Umbilical cord (tissue), 2 donors: Measurements from ENCODE around the gene GZF1. TPM values are rescaled to one million over a fixed set of nuclear protein-coding genes. Genes with fewer than 3 reads are reported as not detected.
A peak's percentile ranks its signal among the peaks of the same experiment; 100 is the strongest.

Experiments
- DNase-seq: peaks from one replicate; pipeline ENCODE4 v3.0.0-alpha.2; 2015; ENCODE audit warnings: low spot score
- total RNA-seq: library from RNA; depleted of rRNA; stranded (reverse); fragments of >200 nt; gene quantifications from one replicate; pipeline ENCODE4 v1.2.3, GENCODE V29; 2014; ENCODE audit warnings: low replicate concordance; ENCODE audit not compliant: insufficient read depth

The GZF1 gene
- total RNA-seq, 1 donor from 2014 or later, result 18.1 TPM

DNA sequence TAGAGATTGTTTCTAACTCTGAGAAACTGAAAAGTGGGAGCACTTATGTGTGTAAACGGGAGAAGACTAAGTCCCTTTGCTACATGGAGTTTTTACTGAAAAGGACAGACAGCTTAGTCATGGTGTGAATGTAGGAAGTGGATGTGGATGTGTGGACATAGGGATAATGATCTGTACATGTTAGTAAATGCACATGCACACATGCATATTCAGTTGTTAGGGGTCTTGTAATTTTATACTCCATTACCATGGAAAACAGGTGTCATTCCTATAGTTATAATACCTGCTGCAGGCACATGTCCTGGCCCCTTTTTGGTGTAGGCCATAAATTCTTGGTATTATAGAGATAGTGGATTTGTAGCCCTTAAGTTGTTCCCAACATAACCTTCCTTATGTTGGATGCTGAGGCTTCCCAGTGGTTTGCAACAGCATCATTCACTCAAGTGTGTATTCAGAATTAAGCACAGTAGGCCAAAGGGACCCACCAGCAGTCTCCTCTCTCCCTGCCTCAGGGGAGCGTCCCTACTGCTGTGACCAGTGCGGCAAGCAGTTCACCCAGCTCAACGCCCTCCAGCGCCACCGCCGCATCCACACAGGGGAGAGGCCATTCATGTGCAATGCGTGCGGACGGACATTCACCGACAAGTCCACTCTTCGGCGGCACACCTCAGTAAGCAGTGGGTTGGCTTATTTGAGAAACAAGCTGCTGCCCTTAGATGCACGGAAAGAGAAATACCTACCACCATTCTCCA, 7.3 kb downstream of the GZF1 start:
- DNase-seq, result no peak

DNA sequence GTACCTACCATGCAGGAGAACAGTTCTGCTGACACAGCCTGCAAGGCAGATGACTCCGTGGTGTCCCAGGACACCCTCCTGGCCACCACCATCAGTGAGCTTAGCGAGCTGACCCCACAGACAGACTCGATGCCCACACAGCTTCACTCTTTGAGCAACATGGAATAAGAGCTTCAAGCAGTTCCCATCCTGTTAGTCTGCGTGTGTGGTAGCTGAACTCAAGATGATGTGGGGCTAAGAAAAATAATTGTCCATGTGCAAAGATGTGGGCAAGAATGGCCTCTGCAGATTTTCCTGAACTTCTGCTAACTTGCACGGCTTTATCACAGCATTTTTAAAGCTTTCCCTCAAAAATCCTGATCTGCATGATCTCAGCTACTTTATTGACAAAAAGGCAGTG, 8.3 kb downstream of the GZF1 start:
- no peak for DNase-seq

DNA sequence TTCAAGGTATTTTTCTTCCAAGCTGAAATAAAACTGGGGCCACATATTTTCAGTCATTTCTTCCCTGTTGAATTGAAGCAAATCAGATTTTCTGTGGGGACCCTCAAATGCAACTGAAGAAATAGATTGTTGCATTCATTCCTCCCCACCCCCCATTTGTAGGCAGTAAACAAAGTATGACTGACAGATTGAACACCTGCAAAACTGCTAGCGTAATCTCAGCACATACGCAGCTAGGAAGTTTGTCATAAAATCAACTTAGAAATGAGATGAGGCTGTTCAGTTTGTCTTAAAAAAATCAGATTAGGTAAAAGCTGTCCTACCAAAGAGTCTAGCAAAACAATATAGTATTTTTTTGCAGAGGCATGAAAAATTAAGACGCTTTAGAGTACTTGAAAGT, 8.9 kb downstream of the GZF1 start:
- DNase-seq, result no peak

DNA sequence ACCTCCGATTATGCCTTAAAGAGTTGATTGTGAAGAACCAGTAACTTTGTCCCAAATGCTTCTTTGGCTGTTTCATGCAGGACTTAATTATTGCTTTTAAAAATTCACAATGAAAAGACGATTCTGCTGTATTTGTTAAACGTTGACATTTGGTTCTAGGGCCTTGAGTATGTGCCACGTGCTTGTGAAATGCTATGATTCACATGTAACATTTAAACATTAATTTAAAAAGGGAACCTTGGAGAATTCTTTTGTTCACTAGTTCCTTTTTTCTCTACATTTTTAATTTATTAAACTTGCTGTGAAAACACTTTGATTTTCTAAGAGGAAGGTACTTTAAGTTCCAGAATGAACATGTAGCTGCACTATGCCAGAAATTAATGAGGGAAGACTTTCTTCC, 9.5 kb downstream of the GZF1 start:
- DNase-seq, result no peak

DNA sequence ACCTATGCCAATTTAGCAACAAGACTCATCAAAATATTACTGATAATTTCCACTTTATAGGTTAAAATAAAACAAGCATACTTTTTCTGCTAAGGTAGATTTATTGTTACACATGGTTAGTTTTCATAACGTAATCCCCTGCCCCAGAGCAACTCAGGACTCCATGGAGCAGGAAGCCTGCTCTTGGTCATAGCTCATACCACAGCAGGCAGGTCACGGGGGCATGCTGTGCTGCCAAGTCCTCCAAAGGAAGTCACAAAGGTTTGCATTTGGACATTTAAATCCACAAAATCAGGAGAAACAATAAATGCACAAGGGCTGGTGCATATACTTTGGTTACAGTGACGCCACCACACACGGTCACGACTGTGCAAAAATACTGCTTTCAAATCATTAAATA, 12.5 kb downstream of the GZF1 start:
- no peak for DNase-seq

DNA sequence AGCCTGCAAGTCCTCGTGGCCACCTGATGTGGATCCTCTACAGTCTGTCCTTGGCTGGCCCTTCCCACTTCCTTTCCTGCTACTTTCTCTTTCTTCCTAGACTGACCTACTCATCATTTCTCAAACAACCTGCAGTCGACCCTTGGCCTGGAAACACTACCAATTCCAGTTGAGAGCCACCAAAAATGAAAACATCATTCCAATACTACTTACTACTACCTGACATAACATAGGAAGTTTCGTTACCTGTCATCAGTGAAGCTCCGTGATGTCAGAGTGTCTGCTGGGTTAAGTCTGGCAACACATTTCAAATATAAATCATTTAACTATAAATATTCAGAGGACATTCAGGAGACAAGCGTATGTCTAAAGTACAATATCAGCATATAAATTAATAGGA, 13.8 kb downstream of the GZF1 start:
- no peak for DNase-seq

DNA sequence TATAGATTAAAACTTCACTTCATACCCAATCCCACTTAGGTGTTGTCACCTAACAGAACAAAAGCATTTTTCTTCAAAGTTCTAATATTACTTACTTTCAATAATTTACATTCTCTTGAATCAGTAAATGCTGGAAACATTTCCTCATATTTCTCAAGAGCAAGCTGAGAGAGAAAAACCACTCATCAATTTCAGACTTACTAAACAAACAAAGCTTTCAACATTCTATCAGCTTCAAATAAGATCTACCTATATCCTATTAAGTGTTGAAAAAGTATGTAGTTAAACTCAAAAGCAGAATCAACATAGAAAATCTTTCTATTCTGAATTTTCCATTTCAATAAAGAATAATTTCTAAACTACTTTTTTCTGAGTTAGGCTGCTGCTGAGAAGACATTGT, 17.8 kb downstream of the GZF1 start:
- DNase-seq, result no peak

DNA sequence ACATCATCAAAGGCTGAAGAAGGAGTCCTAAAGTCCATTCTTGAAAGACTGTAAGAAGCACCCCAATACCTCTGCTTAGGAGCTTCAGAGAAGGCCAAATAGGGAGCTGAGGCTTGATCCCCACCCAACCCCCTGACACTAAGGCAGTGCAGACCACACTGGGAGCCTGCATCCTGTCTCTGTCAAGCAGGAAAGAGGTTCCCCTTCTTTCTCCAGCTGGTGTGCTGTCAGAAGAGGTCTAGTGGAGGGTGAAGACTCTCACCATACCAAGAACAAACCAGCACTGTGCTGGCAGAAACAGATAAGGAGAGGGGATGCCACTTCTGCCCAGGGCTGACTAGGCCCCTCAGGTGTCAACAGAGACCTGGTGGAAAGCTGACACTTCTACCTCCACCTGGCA, 19.9 kb downstream of the GZF1 start:
- DNase-seq, result no peak

DNA sequence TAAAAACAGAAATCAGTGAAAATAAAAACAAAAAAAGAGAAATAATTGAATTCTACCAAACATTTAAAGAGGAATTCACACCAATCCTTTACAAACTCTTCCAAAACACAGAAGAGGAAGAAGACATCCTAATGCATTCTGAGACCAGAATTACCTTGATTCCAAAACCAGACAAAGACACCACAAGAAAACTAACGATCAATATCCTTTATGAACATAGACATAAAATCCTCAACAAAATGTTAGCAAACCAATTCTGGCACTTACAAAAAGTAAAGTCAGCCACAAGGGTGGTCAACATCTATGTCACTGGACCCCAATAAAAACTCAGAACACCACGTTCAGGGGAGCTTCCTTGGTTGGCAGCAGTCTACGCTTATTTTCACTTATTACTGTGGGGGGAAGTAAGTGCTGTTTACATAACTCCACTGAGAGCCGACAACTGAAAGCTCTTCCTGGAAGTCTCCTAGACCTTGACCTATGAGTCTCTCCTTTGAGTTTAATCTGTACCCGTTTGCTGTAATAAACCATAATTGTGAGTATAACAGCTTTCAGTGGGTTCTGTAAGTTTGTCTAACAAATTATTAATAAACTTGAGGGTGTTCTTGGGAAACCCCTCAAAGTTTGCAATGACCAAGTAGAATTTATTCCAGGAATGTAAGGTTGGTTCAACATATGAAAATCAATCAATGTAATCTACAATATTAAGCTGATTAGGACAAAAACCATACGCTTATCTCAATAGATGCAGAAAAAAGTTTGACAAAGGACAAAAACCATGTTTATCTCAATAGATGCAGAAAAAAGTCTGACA, 24.5 kb downstream of the GZF1 start:
- DNase-seq, result no peak

DNA sequence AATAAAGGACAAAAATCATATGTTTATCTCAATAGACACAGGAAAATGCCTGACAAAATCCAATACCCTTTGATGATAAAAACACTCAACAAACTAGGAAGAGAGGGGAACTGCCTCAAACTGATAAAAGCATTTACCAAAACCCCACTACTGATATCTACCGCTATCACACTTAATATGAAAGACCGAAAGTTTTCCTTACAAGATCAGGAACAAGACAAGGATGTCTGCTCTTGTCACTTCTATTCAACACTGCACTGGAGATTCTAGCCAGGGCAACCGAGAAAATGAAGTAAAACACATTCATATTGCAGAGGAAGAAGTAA, 25.1 kb downstream of the GZF1 start:
- DNase-seq, result no peak

DNA sequence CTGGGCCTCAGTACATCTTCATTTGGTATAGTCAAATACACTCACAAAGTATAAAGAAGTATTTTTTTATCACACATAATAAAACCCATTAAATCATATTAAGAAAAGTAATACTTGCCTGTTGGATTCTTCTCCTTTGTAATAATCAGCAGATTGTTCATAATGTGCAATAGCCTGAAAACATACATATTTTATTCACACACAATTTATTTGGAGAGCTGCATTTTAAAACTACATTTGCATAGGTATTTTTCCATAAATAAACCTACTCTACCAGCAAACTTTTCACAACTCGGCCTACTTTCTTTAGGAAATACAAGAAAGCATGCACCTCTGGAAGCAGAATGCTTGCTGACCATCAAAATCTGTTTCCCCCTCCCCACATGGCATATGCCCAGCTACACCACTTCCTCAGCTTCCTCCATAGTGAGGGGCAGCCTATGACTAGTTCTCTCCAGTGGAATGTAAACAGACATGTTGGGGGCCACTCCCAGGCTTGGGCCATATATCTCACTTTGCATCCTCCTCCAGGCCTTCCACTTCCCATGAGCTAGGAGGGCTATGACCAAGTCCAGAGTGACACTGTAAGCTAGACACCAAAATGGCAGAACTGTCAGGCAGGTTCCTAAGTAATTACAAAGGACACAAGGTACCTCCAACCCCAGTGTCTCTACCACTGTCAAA, 28.3 kb downstream of the GZF1 start:
- DNase-seq, result no peak

DNA sequence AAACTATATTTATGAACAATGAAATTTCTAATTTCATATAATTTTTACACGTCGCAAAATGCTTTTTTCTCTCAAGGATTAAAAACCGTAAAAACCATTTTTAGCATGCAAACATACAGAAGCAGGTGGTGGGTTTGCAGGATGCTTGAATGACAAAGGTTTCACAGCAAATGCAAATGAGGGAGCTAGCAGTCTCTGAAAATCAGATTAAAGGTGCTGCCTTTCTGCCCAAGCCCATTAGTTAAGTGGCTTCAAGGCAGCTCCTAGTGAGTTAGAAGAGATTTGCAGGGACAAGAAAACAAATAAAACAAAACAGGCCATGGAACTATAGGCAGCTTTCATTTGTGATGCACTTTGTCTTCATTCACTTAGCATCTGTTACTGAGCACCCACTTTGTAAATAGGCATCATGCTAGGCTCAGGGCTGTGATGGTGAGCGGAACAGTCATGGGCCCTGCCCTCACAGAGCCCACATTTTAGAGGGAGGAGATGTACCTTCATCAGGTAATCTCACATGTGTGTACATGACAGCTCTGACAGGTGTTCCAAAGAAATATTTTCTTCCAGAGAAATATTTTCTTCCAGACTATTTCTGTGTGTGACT, 29.8 kb downstream of the GZF1 start:
- no peak for DNase-seq

DNA sequence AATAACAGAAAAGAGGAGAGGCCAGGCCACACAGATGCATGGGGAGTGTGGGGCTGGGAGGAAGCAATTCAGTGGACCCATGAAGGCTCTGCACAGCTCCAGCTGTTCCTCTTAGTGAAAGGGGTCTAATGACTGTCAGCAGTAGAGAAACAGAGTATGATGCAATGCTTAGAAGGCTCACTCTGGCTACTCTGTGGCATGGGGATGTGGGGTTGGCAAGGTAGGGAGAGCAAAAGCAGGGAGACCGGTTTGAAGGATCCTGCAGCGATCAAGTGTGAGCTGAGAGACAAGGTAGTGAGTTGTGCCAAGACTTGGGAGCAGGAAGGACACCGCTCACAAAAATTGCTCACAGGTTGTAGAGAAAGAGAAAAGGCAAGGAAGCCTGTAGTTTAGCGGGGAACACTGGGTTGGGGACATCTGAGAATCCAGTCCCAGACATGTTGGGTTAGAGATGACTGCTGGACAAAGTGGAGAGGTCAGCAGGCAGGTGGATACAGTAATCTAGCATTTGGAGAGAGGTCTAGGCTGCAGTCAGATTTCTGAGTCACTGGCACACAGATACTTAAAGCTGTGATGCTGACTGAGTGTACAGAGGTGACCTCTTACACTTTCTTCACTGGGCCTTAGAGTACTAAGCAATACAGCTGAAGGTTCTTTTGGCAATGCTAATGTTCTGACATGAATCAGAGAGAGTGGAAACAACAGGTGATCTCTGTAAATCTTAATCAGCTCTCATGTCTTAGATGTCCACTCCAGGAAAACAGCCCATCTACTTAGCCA, 32.2 kb downstream of the GZF1 start:
- no peak for DNase-seq

DNA sequence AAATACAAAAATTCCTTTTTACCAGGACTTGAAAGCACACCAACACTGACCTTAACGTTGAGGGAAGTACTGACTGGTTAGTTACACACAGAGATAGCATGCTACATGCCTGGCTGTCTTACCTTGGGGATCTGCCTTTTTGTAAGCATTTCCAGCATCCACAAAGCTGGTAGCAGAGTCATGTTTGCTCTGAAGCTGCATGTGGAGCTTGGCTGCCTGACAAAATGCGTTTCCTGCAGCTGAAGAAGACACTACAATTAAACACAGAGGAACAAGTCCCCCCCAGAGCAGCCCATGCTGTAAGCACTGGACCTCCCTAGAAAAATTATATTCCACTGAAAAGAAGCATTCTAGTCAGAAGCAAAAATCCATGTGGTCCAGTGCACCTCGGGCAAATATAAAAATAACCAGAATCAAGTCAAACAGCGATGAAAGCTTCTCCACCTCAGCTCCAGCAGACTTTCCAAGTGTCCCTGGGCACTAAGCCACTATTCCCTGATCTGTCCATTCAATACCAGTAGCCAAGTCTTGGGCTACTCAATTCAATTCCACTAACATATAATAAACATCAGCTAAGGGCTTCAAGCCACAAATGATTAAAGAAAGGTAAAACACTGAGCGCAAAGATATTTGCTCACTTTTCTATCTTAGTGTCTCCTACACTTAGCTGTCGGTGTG, 35.1 kb downstream of the GZF1 start:
- no peak for DNase-seq

DNA sequence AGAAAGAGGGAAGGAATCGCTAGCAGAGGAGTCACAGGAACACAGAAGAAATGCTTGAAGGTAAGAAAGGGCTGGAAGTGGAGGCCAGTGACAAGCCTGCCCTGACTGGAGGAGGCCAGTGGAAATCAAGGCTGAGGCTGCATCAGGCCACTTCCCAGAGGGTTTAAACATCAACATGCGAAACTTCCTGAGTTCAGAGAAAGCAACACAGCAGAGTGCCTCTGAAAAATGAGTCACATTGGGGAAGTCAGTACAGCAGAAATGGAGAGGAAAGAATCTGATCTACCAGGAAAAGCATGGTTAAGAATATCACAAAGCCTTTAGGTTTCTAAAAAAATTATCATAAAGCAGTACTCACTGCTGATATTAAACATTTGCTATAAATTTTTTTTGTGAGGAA, 36.0 kb downstream of the GZF1 start:
- peak; percentile 39 for DNase-seq

DNA sequence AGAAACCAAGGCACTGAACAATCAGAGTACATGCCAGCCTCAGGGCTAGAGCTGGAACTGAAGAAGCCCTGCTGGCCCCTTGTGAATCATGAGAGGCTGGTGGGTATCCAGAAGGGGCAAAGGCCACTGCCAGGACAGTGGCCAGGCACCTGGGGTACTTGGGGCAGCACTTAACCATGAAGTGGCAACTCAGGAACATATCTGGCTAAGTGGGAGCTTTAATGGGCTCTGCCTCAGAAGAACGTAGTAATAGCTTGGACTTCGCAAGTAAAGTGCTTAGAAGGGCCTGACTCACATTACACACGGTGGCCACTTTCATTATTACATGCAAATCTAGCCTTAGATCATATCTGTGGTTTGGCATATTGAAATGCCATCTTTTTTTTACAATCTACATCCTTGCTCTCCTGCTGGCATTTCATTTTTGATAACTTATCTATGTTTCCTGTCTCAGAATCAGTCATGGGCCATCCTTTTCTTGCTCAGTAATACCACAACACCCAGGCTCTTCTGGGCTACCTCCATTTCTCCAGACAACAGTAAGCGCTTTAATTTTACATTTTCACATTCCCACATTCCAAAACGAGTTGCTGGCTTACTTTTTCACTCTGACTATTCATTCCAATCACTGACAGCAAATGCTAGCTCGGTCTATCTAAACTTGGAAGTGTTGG, 37.7 kb downstream of the GZF1 start:
- DNase-seq, result no peak

DNA sequence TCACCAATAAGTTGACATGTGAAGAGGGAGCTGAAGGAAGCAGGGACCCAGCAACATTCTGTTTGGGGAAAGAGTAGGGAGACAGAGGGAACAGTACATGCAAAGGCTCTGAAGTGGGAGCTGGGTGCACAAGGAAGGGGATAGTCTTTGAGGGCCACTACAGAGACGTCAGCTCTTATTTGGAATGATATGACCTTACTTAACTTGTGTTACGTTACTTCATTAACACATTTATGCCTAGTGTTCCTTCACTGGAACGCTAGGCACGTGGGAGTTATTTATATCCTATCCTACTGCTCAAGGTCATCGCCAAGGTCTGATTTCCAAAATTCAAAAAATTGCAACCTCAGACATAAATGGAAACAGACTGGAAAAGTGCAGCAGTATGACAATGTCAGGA, 39.1 kb downstream of the GZF1 start:
- DNase-seq, result no peak

DNA sequence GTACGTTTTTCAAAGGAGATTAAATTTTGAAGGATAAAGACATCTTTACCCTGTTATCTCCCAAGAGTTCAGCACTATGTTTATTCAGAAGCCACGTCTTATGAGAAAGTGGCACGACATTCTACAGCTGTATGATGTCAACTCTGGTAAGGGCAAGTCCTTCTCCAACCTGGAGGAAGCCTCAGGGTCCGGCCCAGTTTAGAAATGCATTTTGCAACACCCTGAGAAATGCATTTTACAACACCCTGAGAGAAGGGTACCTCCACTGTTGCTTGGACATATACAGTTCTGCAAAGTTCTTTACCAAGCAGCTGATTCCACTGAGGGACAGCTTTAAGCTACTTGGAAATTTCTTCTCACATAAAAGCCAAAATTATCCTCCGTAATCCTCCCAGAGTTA, 41.8 kb downstream of the GZF1 start:
- peak; percentile 78 for DNase-seq

DNA sequence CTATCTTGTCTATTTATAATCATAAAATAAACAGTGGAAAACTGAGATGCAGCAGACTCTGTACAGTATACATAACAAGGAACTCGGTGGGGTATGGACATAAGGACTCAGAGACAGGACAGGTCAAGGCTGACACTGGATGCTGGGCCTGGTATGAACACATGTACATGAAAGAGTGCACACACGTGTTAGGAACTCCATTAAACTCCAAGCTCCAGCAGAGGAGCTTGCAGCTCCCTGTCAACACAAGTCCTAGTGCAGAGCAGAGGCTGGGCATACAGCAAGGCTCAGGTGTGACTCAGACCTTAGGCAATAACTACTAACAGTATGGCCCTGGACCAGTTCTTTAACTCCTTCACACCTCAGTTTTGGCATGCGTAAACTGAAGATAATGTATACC, 42.2 kb downstream of the GZF1 start:
- no peak for DNase-seq

DNA sequence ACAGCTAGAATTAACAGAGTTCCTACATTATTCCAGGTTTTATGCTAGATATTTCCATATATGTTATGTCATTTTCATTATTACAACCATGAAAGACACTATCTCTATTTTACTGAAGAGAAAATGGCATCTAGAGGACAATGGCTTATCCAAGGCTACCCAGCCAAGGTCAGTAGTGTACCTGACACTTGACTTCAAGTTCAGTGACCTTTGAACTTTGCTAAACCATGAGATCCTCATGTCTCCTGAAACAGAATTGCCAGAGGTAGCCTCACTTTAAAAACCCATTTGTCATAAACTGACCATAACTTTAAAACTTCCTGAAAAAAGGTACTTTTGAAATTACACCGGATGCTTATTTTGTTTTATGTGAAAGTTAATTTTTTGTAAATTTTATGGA, 44.9 kb downstream of the GZF1 start:
- DNase-seq, result no peak
